K562 (cell line): Measurements from ENCODE around the gene GALNT12.

ENCODE experiments used
- BRCA1 ChIP-seq, 2 experiments: fragments of 450-650 bp in 1 of 2; sonication (generic) in 1 of 2; formaldehyde crosslinking in 1 of 2; IDR thresholded peaks; 2 replicates each; pipeline versions ENCODE4 v1.5.0 to v1.6.1; 2017 to 2020; ENCODE audit warnings: mild to moderate bottlenecking in 1 of 2, missing genetic modification reagents in 1 of 2
- CREM ChIP-seq: IDR thresholded peaks from 2 replicates; pipeline ENCODE4 v1.6.1; 2014; ENCODE audit warnings: antibody characterized with exemption, low read depth
- KLF16 ChIP-seq: IDR thresholded peaks from 2 replicates; pipeline ENCODE4 v1.6.1; 2016; ENCODE audit warnings: antibody characterized with exemption
- POLR2A ChIP-seq: fragments of 450-650 bp; conservative IDR thresholded peaks from 2 replicates; pipeline ENCODE4 v1.6.1; 2016
- ZFX ChIP-seq: sonication (generic); formaldehyde crosslinking; IDR thresholded peaks from 2 replicates; pipeline ENCODE4 v1.8.0; 2022; ENCODE audit warnings: mild to moderate bottlenecking, missing genetic modification reagents, moderate library complexity
- ZNF253 ChIP-seq: fragments of 250-450 bp; sonication (Bioruptor Pico); conservative IDR thresholded peaks from 2 replicates; pipeline ENCODE4 v1.6.1; 2021; ENCODE audit warnings: mild to moderate bottlenecking
- ZSCAN29 ChIP-seq: fragments of 450-650 bp; IDR thresholded peaks from 2 replicates; pipeline ENCODE4 v1.6.1; 2017
- TF ChIP-seq, protein P1 (sequence below): fragments of 450-650 bp; IDR thresholded peaks from 2 replicates; pipeline ENCODE4 v1.6.1; 2016; ENCODE audit warnings: mild to moderate bottlenecking, moderate library complexity

DNA sequence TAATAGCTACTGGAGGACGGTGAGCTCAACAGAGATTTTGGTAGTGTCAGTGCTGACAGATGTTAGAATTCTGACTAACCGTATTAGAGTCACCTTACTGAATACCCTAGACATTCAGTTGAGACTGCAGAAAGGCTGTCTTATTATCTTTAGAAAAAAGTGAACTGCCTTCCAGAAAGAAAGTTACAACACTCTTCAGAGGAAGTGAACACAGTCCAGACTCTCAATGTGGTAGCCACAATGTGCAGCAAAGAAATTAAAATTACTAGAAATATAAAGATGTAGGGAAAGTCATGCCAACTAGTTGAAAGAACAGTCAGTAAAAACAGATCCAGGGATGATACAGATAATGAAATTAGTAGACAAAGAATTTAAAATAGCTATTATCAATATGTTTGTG lies 89.2 kb downstream of the GALNT12 start:
- TF ChIP-seq POLR2A (no peak), ZNF253 (CRISPR knock-in tag) (no peak), KLF16 (no peak), ZSCAN29 (no peak), ZFX (no peak), BRCA1 (IDR thresholded peaks at IDR 0.05) (no peak), BRCA1 (CRISPR knock-in tag; IDR thresholded peaks at IDR 0.05) (no peak), CREM (no peak)
- TF ChIP-seq, protein P1, sequence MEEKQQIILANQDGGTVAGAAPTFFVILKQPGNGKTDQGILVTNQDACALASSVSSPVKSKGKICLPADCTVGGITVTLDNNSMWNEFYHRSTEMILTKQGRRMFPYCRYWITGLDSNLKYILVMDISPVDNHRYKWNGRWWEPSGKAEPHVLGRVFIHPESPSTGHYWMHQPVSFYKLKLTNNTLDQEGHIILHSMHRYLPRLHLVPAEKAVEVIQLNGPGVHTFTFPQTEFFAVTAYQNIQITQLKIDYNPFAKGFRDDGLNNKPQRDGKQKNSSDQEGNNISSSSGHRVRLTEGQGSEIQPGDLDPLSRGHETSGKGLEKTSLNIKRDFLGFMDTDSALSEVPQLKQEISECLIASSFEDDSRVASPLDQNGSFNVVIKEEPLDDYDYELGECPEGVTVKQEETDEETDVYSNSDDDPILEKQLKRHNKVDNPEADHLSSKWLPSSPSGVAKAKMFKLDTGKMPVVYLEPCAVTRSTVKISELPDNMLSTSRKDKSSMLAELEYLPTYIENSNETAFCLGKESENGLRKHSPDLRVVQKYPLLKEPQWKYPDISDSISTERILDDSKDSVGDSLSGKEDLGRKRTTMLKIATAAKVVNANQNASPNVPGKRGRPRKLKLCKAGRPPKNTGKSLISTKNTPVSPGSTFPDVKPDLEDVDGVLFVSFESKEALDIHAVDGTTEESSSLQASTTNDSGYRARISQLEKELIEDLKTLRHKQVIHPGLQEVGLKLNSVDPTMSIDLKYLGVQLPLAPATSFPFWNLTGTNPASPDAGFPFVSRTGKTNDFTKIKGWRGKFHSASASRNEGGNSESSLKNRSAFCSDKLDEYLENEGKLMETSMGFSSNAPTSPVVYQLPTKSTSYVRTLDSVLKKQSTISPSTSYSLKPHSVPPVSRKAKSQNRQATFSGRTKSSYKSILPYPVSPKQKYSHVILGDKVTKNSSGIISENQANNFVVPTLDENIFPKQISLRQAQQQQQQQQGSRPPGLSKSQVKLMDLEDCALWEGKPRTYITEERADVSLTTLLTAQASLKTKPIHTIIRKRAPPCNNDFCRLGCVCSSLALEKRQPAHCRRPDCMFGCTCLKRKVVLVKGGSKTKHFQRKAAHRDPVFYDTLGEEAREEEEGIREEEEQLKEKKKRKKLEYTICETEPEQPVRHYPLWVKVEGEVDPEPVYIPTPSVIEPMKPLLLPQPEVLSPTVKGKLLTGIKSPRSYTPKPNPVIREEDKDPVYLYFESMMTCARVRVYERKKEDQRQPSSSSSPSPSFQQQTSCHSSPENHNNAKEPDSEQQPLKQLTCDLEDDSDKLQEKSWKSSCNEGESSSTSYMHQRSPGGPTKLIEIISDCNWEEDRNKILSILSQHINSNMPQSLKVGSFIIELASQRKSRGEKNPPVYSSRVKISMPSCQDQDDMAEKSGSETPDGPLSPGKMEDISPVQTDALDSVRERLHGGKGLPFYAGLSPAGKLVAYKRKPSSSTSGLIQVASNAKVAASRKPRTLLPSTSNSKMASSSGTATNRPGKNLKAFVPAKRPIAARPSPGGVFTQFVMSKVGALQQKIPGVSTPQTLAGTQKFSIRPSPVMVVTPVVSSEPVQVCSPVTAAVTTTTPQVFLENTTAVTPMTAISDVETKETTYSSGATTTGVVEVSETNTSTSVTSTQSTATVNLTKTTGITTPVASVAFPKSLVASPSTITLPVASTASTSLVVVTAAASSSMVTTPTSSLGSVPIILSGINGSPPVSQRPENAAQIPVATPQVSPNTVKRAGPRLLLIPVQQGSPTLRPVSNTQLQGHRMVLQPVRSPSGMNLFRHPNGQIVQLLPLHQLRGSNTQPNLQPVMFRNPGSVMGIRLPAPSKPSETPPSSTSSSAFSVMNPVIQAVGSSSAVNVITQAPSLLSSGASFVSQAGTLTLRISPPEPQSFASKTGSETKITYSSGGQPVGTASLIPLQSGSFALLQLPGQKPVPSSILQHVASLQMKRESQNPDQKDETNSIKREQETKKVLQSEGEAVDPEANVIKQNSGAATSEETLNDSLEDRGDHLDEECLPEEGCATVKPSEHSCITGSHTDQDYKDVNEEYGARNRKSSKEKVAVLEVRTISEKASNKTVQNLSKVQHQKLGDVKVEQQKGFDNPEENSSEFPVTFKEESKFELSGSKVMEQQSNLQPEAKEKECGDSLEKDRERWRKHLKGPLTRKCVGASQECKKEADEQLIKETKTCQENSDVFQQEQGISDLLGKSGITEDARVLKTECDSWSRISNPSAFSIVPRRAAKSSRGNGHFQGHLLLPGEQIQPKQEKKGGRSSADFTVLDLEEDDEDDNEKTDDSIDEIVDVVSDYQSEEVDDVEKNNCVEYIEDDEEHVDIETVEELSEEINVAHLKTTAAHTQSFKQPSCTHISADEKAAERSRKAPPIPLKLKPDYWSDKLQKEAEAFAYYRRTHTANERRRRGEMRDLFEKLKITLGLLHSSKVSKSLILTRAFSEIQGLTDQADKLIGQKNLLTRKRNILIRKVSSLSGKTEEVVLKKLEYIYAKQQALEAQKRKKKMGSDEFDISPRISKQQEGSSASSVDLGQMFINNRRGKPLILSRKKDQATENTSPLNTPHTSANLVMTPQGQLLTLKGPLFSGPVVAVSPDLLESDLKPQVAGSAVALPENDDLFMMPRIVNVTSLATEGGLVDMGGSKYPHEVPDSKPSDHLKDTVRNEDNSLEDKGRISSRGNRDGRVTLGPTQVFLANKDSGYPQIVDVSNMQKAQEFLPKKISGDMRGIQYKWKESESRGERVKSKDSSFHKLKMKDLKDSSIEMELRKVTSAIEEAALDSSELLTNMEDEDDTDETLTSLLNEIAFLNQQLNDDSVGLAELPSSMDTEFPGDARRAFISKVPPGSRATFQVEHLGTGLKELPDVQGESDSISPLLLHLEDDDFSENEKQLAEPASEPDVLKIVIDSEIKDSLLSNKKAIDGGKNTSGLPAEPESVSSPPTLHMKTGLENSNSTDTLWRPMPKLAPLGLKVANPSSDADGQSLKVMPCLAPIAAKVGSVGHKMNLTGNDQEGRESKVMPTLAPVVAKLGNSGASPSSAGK = no peak
